ENCODE measurements around the gene TRIM47.

Gene TRIM47

DNA sequence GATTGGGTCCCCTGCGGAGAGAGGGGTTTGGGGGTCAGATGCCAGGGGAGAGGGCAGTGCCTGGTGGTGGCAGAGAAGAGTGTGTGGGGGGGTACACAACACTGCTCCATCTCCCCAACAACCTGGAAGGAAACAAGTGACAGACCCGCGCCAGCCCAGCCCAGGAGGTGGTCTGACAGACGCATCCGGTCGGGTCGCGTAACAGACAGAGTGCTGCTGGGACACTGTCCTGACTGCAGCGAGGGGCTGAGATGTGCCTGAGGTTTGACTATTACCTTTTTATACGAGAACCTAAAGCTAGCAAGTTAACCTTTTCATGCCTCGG is 50.3 kb downstream of the TRIM47 start:
- DNase-seq: no peak

GRCh38 chr17:75827308-75828075 is 50.9 kb downstream of the TRIM47 start:
- DNase-seq: peak; percentile 64 to 78

DNA sequence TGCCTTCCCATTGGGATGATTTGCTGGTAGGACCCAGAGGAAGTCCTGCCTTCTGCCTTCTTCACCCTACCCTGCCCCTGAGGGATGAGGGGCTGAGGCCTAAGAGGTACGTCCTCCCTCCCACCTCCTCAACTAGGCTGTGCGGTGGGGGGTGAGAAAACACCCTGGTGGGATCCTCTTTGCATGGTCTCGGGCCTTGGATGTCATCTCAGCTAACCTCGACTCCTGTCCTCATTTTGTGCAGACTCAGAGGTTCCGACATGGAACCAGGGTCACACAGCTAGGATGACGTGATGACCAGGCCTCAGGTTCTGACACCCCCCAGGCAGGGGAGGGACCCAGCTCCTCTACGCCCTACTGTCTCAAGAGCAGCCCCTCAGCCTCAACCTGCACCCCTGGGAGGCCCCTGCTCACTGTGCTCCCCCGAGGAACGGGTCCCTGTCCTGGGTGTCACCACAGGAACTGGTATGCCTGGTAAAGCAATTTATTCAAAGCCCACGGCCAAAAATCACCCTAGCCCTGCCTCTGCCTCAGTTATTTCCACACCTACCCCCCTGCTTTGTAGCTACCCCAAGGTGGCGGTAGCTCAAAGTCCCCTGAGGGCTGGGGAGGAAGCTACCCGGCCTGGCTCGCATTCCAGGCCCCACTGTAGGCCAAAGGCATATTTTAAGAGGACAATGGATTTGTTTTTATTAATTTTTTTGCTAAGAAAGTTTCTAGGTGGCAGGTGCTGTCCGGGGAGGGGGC is 51.6 kb downstream of the TRIM47 start:
- no peak for DNase-seq

DNA sequence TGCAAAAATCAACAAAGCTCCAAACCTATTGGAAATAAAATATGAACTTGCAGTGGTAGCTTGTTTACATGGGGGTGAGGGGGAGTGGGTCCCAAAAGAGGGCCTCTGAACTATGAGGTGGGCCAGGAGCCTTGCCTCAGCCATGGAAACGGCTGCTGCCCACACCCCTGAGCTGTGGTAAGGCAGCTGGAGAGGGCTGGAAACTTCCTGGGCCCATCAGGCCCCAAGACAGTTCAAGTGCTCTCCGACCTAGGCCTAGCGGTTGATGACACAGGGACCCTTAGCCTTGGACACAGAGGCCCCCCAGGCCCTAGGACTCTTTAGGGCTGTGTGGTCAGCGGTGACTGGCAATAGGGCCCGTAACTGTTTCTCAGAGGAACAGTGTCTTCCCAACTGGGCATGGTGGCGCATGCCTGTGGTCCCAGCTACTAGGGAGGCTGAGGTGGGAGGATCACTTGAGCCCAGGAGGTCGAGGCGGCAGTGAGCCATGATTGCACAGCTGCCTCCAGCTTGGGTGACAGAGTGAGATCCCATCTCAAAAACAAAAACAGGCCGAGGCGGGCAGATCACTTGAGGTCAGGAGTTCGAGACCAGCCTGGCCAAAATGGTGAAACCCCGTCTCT is 52.5 kb downstream of the TRIM47 start:
- no peak for DNase-seq

- DNase-seq: no peak
These were observed 53.2 kb downstream of the TRIM47 start for GRCh38 chr17:75825149-75825552.

DNA sequence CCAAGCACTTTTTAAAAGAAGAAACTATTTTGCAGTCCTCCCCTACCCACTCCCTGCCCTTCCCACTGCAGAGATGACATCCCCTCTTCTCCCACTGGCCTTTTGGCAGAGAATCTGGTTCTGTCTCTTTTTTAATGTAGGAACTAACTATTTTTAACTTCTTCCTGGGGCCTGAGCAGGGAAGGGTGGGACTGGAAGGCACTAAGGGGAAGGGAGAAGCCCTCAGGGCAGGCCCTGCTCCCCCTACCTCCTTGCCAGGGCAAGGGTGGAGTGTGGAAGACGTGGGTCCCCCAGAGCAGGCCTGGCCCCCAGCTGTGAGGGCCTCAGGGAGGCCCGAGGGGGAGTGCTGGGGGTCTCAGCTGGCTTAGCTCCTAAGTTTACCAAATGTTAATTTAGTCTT is 53.7 kb downstream of the TRIM47 start:
- DNase-seq: no peak
